HG03097 (cell line): ENCODE measurements around the gene ARHGAP15.

Source experiments
- ATAC-seq: cut with Tn5 transposase; IDR thresholded peaks from one replicate; pipeline ENCODE4 v1.9.1; 2021; ENCODE audit not compliant: unreplicated experiment, low FRiP score

ARHGAP15 gene

DNA sequence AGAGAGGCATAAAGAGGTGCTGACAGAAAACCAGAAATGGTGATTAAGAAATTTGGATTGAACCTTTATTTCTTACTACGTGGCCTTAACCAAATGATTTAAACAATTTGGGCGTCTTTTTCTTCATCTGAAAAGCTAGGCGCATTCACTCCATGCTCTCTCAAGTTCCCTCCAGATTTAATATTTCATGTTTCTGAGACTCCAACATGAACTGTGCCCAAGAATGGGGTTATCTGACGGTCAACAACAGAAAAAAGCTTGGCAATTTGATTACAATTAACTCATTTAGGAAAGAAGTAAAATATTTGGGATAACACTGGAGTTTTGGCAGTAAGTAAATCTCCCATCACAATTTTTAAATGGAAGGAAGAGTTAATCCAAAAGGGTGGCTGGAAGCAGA is 345.4 kb downstream of the ARHGAP15 start:
- ATAC-seq = no peak

DNA sequence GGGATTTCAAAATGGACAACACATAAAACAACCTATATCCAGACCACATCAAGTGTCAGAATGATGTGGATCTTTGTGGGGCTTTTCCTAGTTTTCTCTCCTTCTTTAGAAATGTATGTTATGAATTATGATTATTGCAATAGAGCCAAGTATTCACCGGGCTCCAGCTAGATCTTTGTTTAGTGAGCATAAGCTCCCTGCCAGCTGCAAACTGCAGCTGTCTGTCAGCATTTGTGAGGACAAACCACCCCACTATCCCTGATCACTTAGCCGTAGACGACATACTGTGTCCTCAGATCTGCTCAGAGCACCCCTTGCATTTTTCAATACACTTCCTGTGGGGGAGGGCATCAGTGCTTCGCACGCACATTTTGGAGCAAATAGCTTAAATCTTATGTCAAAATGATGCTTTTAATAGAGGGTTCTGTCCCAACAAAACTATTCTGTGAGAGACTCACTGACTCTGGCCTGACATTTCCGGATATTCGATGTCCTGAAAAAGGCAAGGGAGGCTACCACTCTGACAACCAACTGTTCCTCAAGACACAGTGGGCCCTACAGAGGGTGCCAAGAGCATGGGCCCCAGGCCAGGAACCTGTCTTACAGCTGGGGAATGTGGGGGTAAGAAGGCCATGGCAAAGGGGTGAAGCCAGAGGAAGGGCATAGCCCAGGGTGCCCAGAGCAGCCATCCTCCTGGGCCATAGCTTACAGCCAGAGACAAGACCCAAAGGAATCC is 346.0 kb downstream of the ARHGAP15 start:
- ATAC-seq = no peak

DNA sequence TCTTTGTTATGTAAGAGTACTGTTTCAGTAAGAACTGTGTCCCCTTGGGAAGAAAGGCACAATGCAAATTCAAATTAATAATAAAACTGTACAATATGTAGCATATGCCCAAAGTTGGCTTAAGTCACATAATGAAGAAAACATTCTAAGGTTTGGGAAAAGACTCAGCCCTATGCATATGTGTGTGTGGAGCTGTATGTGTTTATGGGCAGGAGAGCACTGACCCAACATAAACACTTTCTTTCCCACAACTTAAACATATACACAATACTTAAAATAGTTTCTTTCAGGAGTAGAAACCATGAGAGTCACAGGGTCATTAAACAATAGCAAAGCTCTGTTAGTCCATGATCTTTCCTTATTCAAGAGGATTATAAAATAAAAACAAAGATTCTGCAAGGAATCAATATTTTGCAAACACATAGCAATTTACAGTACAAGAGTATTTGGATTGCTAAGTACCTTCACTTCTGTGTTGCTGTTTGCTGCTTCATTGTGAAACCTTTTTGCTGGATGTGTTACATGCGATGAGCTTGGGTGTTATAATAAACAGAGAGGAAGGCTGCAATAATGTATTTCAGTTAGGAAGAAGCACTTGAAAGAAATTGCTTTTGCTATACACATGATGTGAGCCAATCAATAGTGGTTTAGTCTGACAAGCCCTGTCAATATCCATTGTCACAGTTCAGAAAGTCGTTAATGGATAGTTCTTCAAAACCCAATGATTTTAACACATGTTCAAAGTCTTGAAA is 347.3 kb downstream of the ARHGAP15 start:
- ATAC-seq = no peak

DNA sequence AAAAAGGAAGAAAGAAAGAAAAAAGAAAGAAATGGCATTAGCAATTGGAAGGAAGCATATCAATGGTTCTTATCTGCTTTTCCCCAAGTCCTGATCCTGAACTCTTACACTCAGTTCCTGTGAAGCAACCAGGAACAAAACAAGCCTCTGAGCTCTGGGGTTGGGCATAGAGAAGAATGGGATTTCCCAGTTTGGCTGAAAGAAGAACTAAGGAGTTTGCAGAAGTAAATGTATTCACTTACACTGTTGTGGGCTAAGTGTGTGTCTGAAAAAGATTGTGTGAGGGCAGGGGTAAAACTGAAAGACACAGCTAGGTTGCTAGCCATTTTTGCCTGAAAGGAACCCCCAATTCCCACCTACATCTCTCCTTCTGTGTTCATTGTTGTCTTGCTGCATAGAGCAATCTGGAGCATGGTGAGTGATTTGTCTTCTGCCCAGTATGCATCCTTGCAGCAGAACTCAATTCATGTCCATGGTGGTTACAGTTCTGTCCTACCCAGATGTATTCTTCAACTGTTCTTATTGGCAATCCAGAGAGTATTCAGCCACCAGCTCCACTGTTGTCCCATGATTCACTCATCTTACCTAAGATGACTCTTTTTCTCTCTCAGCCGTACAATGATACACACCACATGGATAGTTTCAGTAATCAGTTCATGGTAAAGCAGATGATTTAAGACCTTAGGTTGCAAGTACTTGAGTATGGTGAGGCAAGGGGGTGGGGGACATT is 348.7 kb downstream of the ARHGAP15 start:
- no peak for ATAC-seq

DNA sequence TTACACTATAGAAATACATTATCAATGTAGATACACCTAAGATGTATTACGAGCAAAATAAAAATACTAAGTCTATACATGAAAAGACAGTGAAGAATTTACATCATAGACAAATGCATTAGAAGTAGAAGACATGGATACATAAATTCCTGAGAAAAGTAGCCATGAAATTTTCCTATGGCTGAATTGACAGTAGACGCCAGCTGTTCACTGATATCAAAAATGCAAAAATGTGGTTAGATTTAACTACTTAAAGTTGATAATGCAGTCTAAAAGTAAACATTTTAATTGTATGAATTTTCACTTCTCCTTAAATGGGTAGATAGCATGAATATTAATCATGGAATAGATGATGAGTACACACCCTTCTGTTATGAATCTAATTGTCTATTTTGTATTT is 350.9 kb downstream of the ARHGAP15 start:
- ATAC-seq = no peak

DNA sequence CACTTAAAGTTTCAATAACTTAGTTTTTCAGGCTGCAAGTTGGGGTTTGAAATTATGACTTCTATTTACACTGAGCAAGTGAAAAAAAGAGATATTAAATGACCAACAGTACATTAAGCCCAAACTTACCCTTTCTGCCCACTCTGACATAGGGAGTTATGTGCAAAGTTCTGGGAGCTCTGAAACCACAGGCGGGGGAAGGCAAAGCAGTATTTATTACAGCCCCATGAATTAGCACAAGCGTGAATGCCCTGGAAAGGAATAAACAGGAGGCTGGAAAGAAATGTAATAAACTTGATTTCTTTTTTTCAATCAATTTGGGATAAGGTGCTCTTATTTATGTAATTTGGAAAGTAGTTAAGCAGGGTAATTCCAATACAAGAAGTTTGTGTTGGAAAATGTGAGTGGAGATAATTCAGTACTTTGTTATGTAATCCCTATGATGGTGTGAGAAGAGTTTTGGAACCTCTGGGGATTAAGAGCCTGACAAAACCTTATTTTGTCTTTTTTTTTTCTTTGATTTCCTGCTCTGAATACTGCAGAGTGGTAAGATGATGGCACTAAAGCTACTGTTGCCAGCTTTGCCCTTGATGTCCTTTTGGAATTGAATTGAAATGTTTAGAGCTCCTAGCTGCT is 351.5 kb downstream of the ARHGAP15 start:
- ATAC-seq = no peak

DNA sequence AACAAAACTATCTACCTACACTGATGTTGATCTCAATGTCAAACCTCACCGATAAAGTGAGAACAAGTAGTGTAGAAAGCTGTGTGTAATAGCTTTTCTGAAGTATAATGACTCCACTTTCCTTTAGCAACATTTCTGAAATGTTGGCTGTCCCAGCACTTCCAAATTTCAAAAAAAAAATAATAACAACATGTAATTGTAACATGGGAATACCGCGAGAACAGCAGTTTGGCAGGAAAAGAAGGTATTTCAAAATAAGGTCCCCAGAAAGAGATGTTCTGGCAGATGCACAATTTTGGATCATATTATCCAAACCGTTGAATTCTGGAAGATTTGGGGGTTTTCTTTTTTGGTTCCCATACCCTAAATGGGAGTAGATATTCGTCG is 352.0 kb downstream of the ARHGAP15 start:
- ATAC-seq = no peak

DNA sequence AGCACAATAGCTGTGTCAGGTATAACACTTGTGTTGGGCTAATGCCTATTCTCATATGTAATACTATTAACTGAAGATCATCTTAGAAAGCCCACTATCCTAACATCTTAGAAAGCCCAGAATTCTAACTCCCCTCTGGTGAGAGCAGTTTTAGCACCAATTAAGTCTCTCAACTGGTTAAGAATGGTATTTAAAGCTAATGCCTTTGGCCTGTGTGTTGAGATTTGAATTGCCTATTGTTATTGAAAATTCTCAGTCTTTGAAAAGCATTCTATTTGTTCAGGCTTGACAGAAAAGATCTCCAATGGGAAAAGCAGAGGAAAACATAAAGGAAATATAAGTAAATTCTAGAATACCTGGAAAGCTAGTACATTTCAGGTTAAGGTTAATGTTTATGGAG is 352.5 kb downstream of the ARHGAP15 start:
- no peak for ATAC-seq

DNA sequence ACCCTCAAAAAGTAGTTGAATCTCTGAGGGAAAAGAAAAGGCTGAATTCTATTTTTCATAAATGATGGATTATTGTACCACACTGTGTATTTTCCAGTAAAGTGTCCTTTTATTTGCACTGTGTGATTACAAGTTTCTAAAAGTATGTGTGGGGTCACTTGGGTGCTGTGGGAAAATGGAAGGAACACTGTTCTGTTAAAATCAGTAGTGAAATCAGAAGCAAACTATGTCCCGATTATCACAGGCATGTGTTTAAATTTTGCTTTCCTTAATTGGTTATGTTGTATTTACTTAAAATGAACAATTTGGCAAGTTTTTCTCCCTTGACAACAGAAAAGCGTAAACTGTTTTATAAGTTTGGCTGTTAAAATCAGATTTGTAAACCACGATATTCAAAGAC is 353.1 kb downstream of the ARHGAP15 start:
- ATAC-seq = no peak

DNA sequence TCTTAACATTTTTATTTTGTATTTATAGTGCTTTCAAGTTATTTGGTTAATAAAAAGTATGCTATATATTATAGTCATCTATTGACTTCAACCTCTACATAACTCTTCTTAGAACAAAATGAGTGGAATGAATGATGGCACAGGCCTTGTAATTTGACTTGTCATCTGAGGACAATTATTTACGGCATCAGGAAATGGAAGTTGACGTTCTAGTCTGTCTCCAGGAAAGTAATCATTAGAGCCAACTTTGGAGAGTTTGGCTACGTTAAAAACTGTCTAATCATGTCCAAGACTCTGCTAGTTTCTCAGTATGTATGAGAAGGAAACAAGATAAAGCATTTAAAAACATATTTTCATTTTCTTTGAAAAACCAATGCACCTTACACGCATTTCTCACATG is 353.6 kb downstream of the ARHGAP15 start:
- no peak for ATAC-seq

DNA sequence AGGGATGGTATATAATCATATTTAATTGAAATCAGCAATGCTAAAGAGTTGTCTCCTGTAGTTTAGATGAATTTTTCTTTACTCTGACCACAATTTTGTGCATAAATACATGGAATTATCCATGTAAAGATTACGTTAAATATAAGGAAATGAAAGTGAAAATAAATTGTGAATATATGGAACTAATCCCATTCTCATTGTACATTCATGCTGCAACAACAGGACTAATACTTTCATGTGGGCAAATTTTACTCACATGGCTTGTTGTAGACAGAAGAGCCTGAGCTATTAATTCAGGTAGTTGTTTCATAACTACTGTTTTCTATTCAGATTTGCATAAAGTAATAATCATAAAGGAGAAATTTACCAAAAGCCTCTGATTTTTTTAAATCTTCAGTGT is 357.8 kb downstream of the ARHGAP15 start:
- no peak for ATAC-seq

DNA sequence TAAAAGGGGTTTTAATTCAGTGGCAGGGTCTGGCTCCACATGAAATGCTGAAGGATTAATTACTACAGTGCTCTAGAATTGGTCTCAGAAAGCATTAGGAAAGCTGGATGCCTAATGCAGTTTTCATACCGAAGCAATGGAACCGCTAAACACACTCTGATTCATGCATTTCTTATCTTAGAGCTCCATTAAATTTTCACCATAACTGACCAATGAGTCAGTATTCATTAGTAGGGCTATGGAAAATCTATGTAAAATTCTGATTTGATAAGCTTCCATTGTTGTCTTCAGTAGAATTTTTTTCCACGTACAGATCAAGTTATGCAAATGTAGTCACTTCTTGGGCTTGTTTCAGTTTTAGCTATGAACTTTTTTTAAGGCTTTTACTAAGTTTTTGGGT is 359.9 kb downstream of the ARHGAP15 start:
- no peak for ATAC-seq

DNA sequence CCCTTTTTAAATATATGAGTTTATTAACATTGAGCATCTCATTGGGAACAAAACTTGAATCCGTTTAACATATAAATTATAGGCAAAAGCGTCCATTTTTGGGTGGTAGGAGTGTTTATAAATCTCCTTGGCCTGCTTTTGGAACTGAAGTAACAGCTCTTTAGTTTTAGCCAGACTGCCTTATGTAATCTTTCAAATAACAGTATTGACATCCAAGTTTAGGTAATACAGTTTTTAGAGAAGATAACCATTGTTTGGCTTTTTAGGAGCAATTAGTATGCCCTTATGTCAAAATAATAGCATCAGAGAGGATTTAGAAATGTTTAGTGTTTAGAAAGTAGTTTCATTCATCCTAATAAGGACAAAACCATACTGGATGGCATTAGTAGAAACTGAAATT is 361.9 kb downstream of the ARHGAP15 start:
- ATAC-seq = no peak

DNA sequence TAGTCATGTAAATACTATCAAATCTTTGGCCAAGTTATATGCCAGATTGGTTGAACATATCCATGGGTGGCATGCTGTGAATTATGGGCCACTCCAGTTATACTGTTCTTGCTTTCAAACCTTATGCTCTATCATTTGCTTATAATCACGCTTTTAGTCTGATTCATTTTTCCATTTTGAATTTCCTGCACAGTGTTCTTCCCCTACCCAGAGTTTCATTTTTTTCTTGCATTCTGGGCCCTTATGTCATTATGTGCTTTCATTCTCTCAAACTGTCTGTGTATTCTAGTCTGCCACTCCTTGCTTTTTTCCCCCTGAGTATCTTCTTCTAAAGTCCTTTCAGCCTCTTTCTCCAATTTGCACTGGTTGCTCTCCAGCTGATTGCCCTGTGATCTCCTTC is 364.1 kb downstream of the ARHGAP15 start:
- no peak for ATAC-seq

DNA sequence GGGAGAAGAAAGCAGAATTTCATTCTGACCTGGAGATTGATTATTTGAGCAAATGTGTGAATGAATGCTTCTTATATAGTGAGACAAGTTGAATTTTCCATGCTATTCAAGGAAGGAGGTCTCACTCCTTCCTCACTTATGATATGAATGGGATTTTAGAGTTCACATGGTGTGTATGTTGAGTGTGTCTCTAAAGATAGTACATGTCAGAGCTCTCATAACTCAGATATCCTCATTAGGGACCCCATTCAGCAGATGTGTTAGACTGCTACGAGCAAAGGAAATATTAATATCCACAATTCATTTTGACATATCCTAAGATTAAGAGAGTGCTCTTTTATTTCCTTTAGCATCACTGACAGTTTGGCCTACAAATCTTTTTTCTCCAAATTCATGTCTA is 368.5 kb downstream of the ARHGAP15 start:
- ATAC-seq = no peak

DNA sequence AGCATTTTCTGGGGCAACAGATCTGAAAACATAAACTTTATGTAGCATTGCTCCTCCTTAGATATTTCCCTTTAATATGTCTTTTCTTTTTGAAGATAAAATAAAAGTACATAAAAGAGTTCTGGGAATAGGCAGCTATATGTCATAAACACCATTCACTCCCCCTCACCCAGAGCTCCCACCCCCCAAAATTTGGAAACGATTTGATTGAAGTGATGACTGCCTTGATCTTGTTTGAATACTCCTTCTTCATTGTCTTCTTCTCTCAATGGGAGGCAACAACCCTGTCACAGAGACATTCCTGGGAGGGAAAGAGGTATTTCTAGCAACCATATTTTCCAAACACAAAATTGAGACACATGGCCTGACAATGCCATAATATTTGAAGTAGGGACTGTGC is 369.3 kb downstream of the ARHGAP15 start:
- no peak for ATAC-seq

DNA sequence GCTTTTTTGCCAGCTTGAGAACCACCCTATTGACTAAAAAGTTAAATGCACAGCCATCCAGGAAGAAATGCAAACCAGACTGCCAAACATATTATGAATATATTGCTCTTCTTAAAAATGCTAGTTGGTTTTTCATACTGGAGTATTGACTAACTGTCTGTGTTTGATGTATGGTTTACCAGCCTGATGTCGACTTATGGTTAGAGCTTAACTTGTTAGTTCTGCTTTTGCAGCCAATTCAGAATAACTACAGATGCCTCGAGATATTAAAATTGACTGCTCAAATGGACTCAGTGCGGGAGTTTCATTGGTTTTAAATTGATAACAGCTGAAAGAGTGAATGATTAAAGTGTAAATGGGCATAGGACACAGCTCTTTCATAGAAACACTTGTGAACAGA is 369.8 kb downstream of the ARHGAP15 start:
- ATAC-seq = no peak

DNA sequence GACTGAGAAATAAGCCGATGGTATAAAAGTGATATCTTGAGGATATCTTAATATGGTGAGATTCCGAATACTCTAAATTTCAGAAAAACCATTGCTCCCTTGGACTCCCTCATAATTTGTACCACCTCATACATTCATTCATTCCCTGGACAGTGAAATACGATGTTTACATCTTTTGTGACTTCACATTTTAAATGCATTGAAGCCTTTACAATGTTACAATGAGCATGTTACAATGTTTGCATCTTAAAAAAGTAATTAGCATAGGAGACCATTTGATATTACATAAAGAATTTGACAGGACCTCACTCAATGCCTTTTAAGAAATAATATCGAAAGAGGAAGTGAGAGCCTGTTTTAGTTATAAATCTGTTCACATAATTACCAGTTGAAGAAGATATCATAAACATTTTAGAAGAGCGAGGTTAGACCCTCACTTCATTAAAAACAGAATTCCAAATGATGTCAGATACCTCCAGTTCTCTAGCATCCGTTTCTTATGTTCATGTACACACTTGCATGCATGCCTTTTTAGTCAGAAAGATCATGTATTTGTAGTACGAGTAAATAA is 372.0 kb downstream of the ARHGAP15 start:
- ATAC-seq = no peak

DNA sequence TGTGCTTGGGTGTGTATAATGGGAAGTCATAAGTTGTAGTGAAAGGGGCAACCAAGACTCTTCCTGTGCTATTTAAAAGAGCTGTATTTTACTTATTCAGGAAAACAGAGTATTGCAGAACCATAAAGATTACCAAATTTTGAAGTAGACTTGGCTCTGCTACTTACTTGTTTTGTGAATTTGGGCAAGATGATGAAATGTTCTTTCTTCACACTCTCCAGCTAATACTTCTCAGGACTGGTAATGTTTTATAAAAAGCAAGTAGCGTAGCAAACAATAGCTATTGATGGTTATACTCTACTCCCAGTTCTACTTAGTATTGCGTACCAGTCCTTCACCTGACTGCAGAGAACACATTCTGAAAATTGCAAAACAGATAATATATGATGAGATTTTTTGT is 374.1 kb downstream of the ARHGAP15 start:
- ATAC-seq = no peak

DNA sequence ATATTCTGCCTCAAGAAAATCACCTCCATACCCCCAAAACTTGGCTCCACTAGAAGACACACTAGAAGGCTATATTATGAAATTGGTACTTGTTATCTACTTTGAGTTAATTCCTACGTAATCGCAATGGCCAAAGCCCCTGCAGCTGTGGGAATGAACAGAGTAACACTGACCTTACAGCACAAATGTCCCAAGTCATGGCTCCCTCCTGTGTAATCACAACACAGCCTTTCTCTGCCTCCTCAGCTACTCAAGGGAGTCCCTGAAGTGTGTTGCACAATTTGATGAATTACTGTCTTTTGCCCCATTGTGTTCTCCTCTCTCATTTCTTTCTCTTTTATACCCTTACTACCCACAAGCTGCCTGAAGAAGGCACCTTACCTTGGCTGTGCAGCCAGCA is 375.2 kb downstream of the ARHGAP15 start:
- ATAC-seq = no peak

DNA sequence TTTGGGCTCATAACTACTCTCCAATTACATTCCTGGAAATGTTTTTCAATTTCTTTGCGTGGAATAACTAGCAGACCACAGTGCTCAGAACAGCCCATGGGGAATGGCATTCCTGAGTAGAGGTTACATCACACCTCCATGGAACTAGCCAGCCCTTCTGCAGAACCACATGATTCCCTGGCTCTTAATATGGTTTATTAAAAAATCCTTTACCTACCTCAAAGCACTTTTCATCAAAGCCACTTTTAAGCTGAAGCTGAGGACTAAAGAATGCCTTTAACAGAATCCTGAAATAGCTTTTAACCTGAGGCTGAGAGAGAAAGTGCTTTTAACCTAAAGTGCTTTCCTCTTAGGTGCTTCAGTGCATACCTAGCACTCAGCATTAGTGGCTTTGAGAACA is 376.3 kb downstream of the ARHGAP15 start:
- ATAC-seq = no peak
